Stomach (tissue), 4 donors: ENCODE results near the gene RGS8.

Source experiments
- CTCF ChIP-seq, 7 experiments: fragments of 450-650 bp in 4 of 7; fragments of 200-600 bp in 3 of 7; sonication (generic) in 3 of 7; IDR thresholded peaks; one replicate each; pipeline ENCODE4 v1.5.1; 2016 to 2019; ENCODE audit warnings: antibody characterized with exemption in 7 of 7, control low read depth in 2 of 7, mild to moderate bottlenecking in 1 of 7
- EP300 ChIP-seq: sonication (generic); formaldehyde crosslinking; IDR thresholded peaks from one replicate; pipeline ENCODE4 v1.6.1; 2017; ENCODE audit warnings: antibody characterized with exemption
- POLR2A ChIP-seq, 4 donors: fragments of 450-650 bp; IDR thresholded peaks; one replicate each; pipeline ENCODE4 v1.6.1; 2016; ENCODE audit warnings: antibody characterized with exemption in 4 of 4, control low read depth in 2 of 4, mild to moderate bottlenecking in 1 of 4, moderate library complexity in 1 of 4
- POLR2AphosphoS5 ChIP-seq, 3 donors: sonication (generic); formaldehyde crosslinking; IDR thresholded peaks; one replicate each; pipeline ENCODE4 v1.6.1; 2016; ENCODE audit warnings: antibody characterized with exemption in 3 of 3

GRCh38 chr1:182713492-182713891 lies 29.1 kb upstream of the RGS8 start:
- no peak for TF ChIP-seq CTCF (IDR thresholded peaks at IDR 0.05)
- TF ChIP-seq POLR2AphosphoS5 (IDR thresholded peaks at IDR 0.05): no peak
- TF ChIP-seq POLR2A (IDR thresholded peaks at IDR 0.05): no peak
- no peak for TF ChIP-seq EP300
